H9 (cell line): ENCODE data around the gene USP3. TPM values are rescaled to one million over a fixed set of nuclear protein-coding genes. Genes with fewer than 3 reads are reported as not detected.

Experiments
- DNase-seq: peaks from one replicate; pipeline ENCODE4 v3.0.0-alpha.2; 2017
- H2AFZ ChIP-seq: one replicate; pipeline ENCODE4 v1.6.1; 2013; ENCODE audit warnings: mild to moderate bottlenecking, low read length, control low read depth, moderate library complexity
- H2AK5ac ChIP-seq: 2 replicates; pipeline ENCODE4 v1.6.1; 2013; ENCODE audit warnings: low read length, control low read depth, mixed read lengths; ENCODE audit not compliant: insufficient read length
- H2BK120ac ChIP-seq: one replicate; pipeline ENCODE4 v1.6.1; 2013; ENCODE audit warnings: low read depth, mild to moderate bottlenecking, low read length, control low read depth, inconsistent platforms; ENCODE audit not compliant: poor library complexity, severe bottlenecking
- H2BK12ac ChIP-seq: 2 replicates; pipeline ENCODE4 v1.6.1; 2013; ENCODE audit warnings: low read length, control low read depth, mixed read lengths, low read depth; ENCODE audit not compliant: insufficient read length
- H2BK15ac ChIP-seq: 2 replicates; pipeline ENCODE4 v1.6.1; 2013; ENCODE audit warnings: low read depth, low read length, control low read depth
- H2BK20ac ChIP-seq: one replicate; pipeline ENCODE4 v1.6.1; 2013; ENCODE audit warnings: low read depth, mild to moderate bottlenecking, low read length, control low read depth, inconsistent platforms; ENCODE audit not compliant: poor library complexity, severe bottlenecking
- H2BK5ac ChIP-seq: 2 replicates; pipeline ENCODE4 v1.6.1; 2013; ENCODE audit warnings: low read length, control low read depth, mixed read lengths; ENCODE audit not compliant: insufficient read length
- H3K14ac ChIP-seq: 2 replicates; pipeline ENCODE4 v1.6.1; 2013; ENCODE audit warnings: low read length, control low read depth; ENCODE audit not compliant: insufficient read depth
- H3K18ac ChIP-seq: 2 replicates; pipeline ENCODE4 v1.6.1; 2013; ENCODE audit warnings: low read depth, mild to moderate bottlenecking, mixed read lengths, low read length, control low read depth; ENCODE audit not compliant: insufficient read length
- H3K23ac ChIP-seq: 2 replicates; pipeline ENCODE4 v1.6.1; 2013; ENCODE audit warnings: low read length, control low read depth, mixed read lengths, low read depth; ENCODE audit not compliant: insufficient read length
- H3K23me2 ChIP-seq: 2 replicates; pipeline ENCODE4 v1.6.1; 2013; ENCODE audit warnings: low read depth, mild to moderate bottlenecking, mixed read lengths, low read length, control low read depth; ENCODE audit not compliant: insufficient read length, poor library complexity, severe bottlenecking
- H3K27ac ChIP-seq: 2 replicates; pipeline ENCODE4 v1.5.1; 2013; ENCODE audit warnings: low read length, control low read depth, mixed read lengths, low read depth; ENCODE audit not compliant: insufficient read length
- H3K27me3 ChIP-seq: 2 replicates; pipeline ENCODE4 v1.6.1; 2013; ENCODE audit warnings: low read length, control low read depth, inconsistent platforms; ENCODE audit not compliant: insufficient read depth
- H3K4ac ChIP-seq: 2 replicates; pipeline ENCODE4 v1.6.1; 2013; ENCODE audit warnings: low read depth, mild to moderate bottlenecking, control low read depth, inconsistent platforms, low read length, moderate library complexity
- H3K4me1 ChIP-seq: 2 replicates; pipeline ENCODE4 v1.6.1; 2013; ENCODE audit warnings: low read length, control low read depth, inconsistent platforms; ENCODE audit not compliant: insufficient read depth
- H3K4me2 ChIP-seq: 2 replicates; pipeline ENCODE4 v1.6.1; 2013; ENCODE audit warnings: low read length, control low read depth, mixed read lengths; ENCODE audit not compliant: insufficient read length, insufficient read depth
- H3K56ac ChIP-seq: 2 replicates; pipeline ENCODE4 v1.6.1; 2013; ENCODE audit warnings: low read depth, mild to moderate bottlenecking, mixed read lengths, low read length, control low read depth; ENCODE audit not compliant: insufficient read length
- H3K79me1 ChIP-seq: 2 replicates; pipeline ENCODE4 v1.6.1; 2013; ENCODE audit warnings: low read depth, mild to moderate bottlenecking, moderate library complexity, low read length, control low read depth, inconsistent platforms; ENCODE audit not compliant: insufficient read depth, poor library complexity, severe bottlenecking
- H3K79me2 ChIP-seq: 2 replicates; pipeline ENCODE4 v1.6.1; 2013; ENCODE audit warnings: low read length, control low read depth, inconsistent platforms; ENCODE audit not compliant: insufficient read depth
- H3K9ac ChIP-seq: 2 replicates; pipeline ENCODE4 v1.6.1; 2013; ENCODE audit warnings: low read length, control low read depth, mixed read lengths; ENCODE audit not compliant: insufficient read length; ENCODE audit errors: extremely low read depth
- H3K9me3 ChIP-seq: one replicate; pipeline ENCODE4 v1.6.1; 2013; ENCODE audit warnings: low read depth, low read length, inconsistent platforms; ENCODE audit not compliant: control insufficient read depth
- H3T11ph ChIP-seq: one replicate; pipeline ENCODE4 v1.6.1; 2013; ENCODE audit warnings: mild to moderate bottlenecking, low read length, control low read depth, inconsistent platforms
- H4K20me1 ChIP-seq: one replicate; pipeline ENCODE4 v1.6.1; 2013; ENCODE audit not compliant: control insufficient read depth, insufficient read length, insufficient read depth
- H4K5ac ChIP-seq: 2 replicates; pipeline ENCODE4 v1.6.1; 2013; ENCODE audit warnings: low read depth, mild to moderate bottlenecking, mixed read lengths, low read length, control low read depth; ENCODE audit not compliant: insufficient read length
- H4K8ac ChIP-seq: replicated peaks from 2 replicates; pipeline ENCODE4 v1.6.1; 2013; ENCODE audit warnings: low read length, control low read depth, mixed read lengths, low read depth; ENCODE audit not compliant: insufficient read length
- H4K91ac ChIP-seq: 2 replicates; pipeline ENCODE4 v1.6.1; 2013; ENCODE audit warnings: low read depth, mild to moderate bottlenecking, moderate library complexity, mixed read lengths, low read length, control low read depth; ENCODE audit not compliant: insufficient read length
- H3K27ac Mint-ChIP-seq, 3 experiments: 2 replicates in 2 of 3; 3 replicates in 1 of 3; pipeline ENCODE4 v1.8.0; 2020 to 2021; ENCODE audit warnings: mixed read lengths in 3 of 3, mild to moderate bottlenecking in 1 of 3, moderate library complexity in 1 of 3
- H3K27me3 Mint-ChIP-seq: 2 replicates; pipeline ENCODE4 v1.8.0; 2021; ENCODE audit warnings: low read depth, mild to moderate bottlenecking, moderate library complexity, mixed read lengths
- H3K36me3 Mint-ChIP-seq, 3 experiments: 2 replicates in 2 of 3; 3 replicates in 1 of 3; pipeline ENCODE4 v1.8.0; 2020 to 2021; ENCODE audit warnings: low read depth in 3 of 3, mixed read lengths in 3 of 3; ENCODE audit not compliant: insufficient read depth in 1 of 3
- H3K4me1 Mint-ChIP-seq, 2 experiments: 2 replicates each; pipeline ENCODE4 v1.8.0; 2020; ENCODE audit warnings: mixed read lengths in 2 of 2
- H3K4me3 Mint-ChIP-seq, 2 experiments: 2 replicates in 1 of 2; 3 replicates in 1 of 2; pipeline ENCODE4 v1.8.0; 2020 to 2021; ENCODE audit warnings: mild to moderate bottlenecking in 2 of 2, mixed read lengths in 2 of 2, moderate library complexity in 1 of 2
- H3K9me3 Mint-ChIP-seq, 2 experiments: 2 replicates in 1 of 2; 3 replicates in 1 of 2; pipeline ENCODE4 v1.8.0; 2020; ENCODE audit warnings: mild to moderate bottlenecking in 2 of 2, mixed read lengths in 2 of 2, moderate library complexity in 1 of 2
- CTCF ChIP-seq: fragments of 200-600 bp; sonication (generic); conservative IDR thresholded peaks from 3 replicates; pipeline ENCODE4 v1.8.0; 2021; ENCODE audit warnings: antibody characterized with exemption, mild to moderate bottlenecking
- total RNA-seq: library from RNA; stranded (reverse); gene quantifications from 2 replicates; pipeline ENCODE4 v1.2.1, GENCODE V29; 2021

USP3 gene
- total RNA-seq, 1 experiment from 2014 or later, result 14.2 TPM

- no peak overlapping the region for H3K4me2 ChIP-seq
- no peak for TF ChIP-seq CTCF
- H3K79me1 ChIP-seq, result no peaks in the 10 kb centered on the region
- no peak overlapping the region for H3K56ac ChIP-seq
- no peaks in the 10 kb centered on the region for H3K9me3 ChIP-seq
- Mint-ChIP-seq H3K27ac (no peak overlapping the region), H3K4me1 (no peaks in the 10 kb centered on the region), H3K36me3 (no peaks in the 10 kb centered on the region; a peak in 2 of 7 replicates), H3K4me3 (no peak overlapping the region), H3K9me3 (no peaks in the 10 kb centered on the region), H3K27me3 (no peaks in the 10 kb centered on the region)
- no peak overlapping the region for H3K23ac ChIP-seq
- no peaks in the 10 kb centered on the region for H4K20me1 ChIP-seq
- no peak overlapping the region for H2BK5ac ChIP-seq
- H2BK120ac ChIP-seq, result no peak overlapping the region
- H3K27me3 ChIP-seq, result no peaks in the 10 kb centered on the region
- no peak overlapping the region for H2BK12ac ChIP-seq
- no peak overlapping the region for H3K14ac ChIP-seq
- H2BK15ac ChIP-seq, result no peak overlapping the region
- H3K4ac ChIP-seq, result no peak overlapping the region
- H2AK5ac ChIP-seq, result no peak overlapping the region
- no peak overlapping the region for H4K8ac ChIP-seq
- no peak overlapping the region for H2BK20ac ChIP-seq
- H3K9ac ChIP-seq, result no peak overlapping the region
- H3T11ph ChIP-seq, result no peak overlapping the region
- H3K79me2 ChIP-seq, result no peaks in the 10 kb centered on the region
- H3K4me1 ChIP-seq, result no peaks in the 10 kb centered on the region
- no peak for DNase-seq
- H3K23me2 ChIP-seq, result no peaks in the 10 kb centered on the region
- H3K18ac ChIP-seq, result no peak overlapping the region
- no peak overlapping the region for H2AFZ ChIP-seq
- H3K27ac ChIP-seq, result no peak overlapping the region
- H4K5ac ChIP-seq, result no peak overlapping the region
- no peak overlapping the region for H4K91ac ChIP-seq
These were observed 69.1 kb downstream of the USP3 start for GRCh38 chr15:63573533-63573932.
